Vagina (tissue), 2 donors: ENCODE results near the gene GPR17. TPM values are rescaled to one million over a fixed set of nuclear protein-coding genes. Genes with fewer than 3 reads are reported as not detected.

Experiments
- DNase-seq, 2 donors: peaks; one replicate each; pipeline ENCODE4 v3.0.0-alpha.2; 2017; ENCODE audit errors: extremely low spot score in 2 of 2
- H3K27ac ChIP-seq: fragments of 200-600 bp; sonication (generic); one replicate; pipeline ENCODE4 v1.5.1; 2019
- H3K27me3 ChIP-seq: fragments of 200-600 bp; sonication (generic); one replicate; pipeline ENCODE4 v1.5.1; 2019
- H3K36me3 ChIP-seq, 2 donors: fragments of 200-600 bp; sonication (generic); one replicate each; pipeline ENCODE4 v1.5.1; 2017 to 2019
- H3K4me1 ChIP-seq: fragments of 200-600 bp; sonication (generic); one replicate; pipeline ENCODE4 v1.5.1; 2019
- H3K4me3 ChIP-seq, 2 donors: fragments of 200-600 bp; sonication (generic); 1 replicate in 1 of 2; 2 replicates in 1 of 2; pipeline ENCODE4 v1.5.1; 2016 to 2019
- H3K9me3 ChIP-seq: fragments of 200-600 bp; sonication (generic); one replicate; pipeline ENCODE4 v1.5.1; 2019
- POLR2A ChIP-seq, 2 donors: fragments of 450-650 bp; IDR thresholded peaks; one replicate each; pipeline ENCODE4 v1.6.1; 2017; ENCODE audit warnings: antibody characterized with exemption in 2 of 2, mild to moderate bottlenecking in 2 of 2, moderate library complexity in 2 of 2
- POLR2AphosphoS5 ChIP-seq, 2 donors: sonication (generic); formaldehyde crosslinking; IDR thresholded peaks; one replicate each; pipeline ENCODE4 v1.9.0; 2017; ENCODE audit warnings: antibody characterized with exemption in 2 of 2, mild to moderate bottlenecking in 2 of 2, low read depth in 1 of 2; ENCODE audit not compliant: insufficient read depth in 1 of 2
- intact Hi-C: fragments of 100-400 bp; cut with DNase I; formaldehyde crosslinking; loops from one replicate; pipeline ENCODE4 v1.15.1; 2023
- total RNA-seq: library from RNA; depleted of rRNA; stranded (reverse); fragments of >200 nt; gene quantifications from one replicate; pipeline ENCODE4 v1.2.3, GENCODE V29; 2016
- TF ChIP-seq, protein P1 (sequence below), 3 experiments: fragments of 450-650 bp in 2 of 3; fragments of 200-600 bp in 1 of 3; sonication (generic) in 1 of 3; IDR thresholded peaks; one replicate each; pipeline ENCODE4 v1.5.1; 2017 to 2019; ENCODE audit warnings: antibody characterized with exemption in 3 of 3, mild to moderate bottlenecking in 2 of 3, moderate library complexity in 2 of 3

GPR17 gene
- total RNA-seq, 1 donor from 2014 or later = not detected

DNA sequence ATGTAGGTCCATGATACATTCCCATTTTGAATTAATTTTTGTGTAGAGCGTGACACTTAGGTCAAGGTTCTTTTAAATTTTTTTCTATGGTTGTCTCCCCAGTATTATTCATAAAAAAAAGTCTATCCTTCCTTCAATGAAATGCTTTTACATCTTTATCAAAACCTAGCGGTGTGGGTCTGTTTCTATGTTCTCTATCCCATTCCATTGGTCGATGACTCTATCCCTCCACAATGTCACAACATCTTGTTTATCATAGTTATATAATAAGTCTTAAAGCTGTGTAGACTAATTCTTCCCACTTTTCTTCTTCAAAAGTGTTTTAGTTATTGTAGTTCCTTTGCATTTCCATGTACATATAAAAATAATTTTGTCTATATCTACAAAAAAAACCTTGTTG lies 47.2 kb upstream of the GPR17 start:
- intact Hi-C loops = no loop called here
- H3K4me1 ChIP-seq = no peaks in the 10 kb centered on the region
- TF ChIP-seq POLR2AphosphoS5 (IDR thresholded peaks at IDR 0.05; ENCODE audit: insufficient read depth in 1 of 2, low read depth in 1 of 2) = no peak
- no peak for TF ChIP-seq POLR2A (IDR thresholded peaks at IDR 0.05)
- TF ChIP-seq, protein P1, sequence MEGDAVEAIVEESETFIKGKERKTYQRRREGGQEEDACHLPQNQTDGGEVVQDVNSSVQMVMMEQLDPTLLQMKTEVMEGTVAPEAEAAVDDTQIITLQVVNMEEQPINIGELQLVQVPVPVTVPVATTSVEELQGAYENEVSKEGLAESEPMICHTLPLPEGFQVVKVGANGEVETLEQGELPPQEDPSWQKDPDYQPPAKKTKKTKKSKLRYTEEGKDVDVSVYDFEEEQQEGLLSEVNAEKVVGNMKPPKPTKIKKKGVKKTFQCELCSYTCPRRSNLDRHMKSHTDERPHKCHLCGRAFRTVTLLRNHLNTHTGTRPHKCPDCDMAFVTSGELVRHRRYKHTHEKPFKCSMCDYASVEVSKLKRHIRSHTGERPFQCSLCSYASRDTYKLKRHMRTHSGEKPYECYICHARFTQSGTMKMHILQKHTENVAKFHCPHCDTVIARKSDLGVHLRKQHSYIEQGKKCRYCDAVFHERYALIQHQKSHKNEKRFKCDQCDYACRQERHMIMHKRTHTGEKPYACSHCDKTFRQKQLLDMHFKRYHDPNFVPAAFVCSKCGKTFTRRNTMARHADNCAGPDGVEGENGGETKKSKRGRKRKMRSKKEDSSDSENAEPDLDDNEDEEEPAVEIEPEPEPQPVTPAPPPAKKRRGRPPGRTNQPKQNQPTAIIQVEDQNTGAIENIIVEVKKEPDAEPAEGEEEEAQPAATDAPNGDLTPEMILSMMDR (IDR thresholded peaks at IDR 0.05) = no peak
- H3K27ac ChIP-seq = no peak overlapping the region
- H3K27me3 ChIP-seq = no peaks in the 10 kb centered on the region
- DNase-seq = no peak
- H3K4me3 ChIP-seq = no peak overlapping the region
- no peaks in the 10 kb centered on the region for H3K9me3 ChIP-seq
- H3K36me3 ChIP-seq = no peaks in the 10 kb centered on the region

DNA sequence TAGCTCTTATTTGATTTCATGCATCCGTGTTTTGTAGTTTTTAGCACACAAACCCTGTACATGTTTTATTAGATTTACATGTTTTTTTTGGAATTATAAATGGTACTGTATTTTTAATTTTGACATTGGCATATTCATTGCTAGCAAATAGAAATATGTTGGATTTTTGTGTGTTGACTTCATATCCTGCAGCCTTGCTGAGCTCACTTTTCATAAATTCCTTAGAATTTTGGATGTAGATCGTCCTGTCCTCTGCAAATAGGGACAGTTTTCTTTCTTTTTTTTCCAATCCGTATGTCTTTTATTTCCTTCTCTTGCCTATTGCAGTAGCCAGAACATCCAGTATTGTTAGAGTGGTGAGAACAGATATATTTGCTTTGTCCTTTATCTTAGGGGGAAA lies 46.7 kb upstream of the GPR17 start:
- H3K27me3 ChIP-seq = no peaks in the 10 kb centered on the region
- H3K9me3 ChIP-seq = no peaks in the 10 kb centered on the region
- no peaks in the 10 kb centered on the region for H3K36me3 ChIP-seq
- intact Hi-C loops = no loop called here
- no peak overlapping the region for H3K4me3 ChIP-seq
- TF ChIP-seq POLR2AphosphoS5 (IDR thresholded peaks at IDR 0.05; ENCODE audit: insufficient read depth in 1 of 2, low read depth in 1 of 2) (no peak), POLR2A (IDR thresholded peaks at IDR 0.05) (no peak)
- TF ChIP-seq, protein P1 (IDR thresholded peaks at IDR 0.05) = no peak
- DNase-seq = no peak
- H3K27ac ChIP-seq = no peak overlapping the region
- H3K4me1 ChIP-seq = no peaks in the 10 kb centered on the region

DNA sequence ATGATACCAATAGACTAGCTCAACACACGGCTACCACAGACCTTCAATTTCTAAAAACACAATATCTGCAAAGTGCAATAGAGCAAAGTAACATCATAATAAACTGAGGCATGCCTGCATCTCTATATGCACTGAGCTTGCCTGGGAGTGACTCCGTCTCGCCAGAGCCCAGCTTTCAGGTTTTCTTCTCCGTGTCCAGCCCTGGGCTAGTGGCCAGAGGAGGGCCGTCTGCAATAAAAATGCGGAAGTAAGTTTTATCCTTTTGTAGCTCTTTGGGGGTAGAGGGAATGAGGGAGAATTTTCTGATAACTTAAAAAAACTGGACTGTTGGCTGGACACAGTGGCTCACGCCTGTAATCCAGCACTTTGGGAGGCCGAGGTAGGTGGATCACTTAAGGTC lies 41.0 kb upstream of the GPR17 start:
- no peak for TF ChIP-seq POLR2AphosphoS5 (IDR thresholded peaks at IDR 0.05; ENCODE audit: insufficient read depth in 1 of 2, low read depth in 1 of 2)
- TF ChIP-seq, protein P1 (IDR thresholded peaks at IDR 0.05) = no peak
- TF ChIP-seq POLR2A (IDR thresholded peaks at IDR 0.05) = no peak
- no peaks in the 10 kb centered on the region for H3K9me3 ChIP-seq
- no peak overlapping the region for H3K27ac ChIP-seq
- no peak overlapping the region for H3K4me3 ChIP-seq
- no peaks in the 10 kb centered on the region for H3K36me3 ChIP-seq
- no peaks in the 10 kb centered on the region for H3K4me1 ChIP-seq
- no peak for DNase-seq
- no peaks in the 10 kb centered on the region for H3K27me3 ChIP-seq
- intact Hi-C loops = loop anchor here (10.0 kb wide), 1 partner anchor 1610 kb away; no protein-coding TSS in a partner anchor

DNA sequence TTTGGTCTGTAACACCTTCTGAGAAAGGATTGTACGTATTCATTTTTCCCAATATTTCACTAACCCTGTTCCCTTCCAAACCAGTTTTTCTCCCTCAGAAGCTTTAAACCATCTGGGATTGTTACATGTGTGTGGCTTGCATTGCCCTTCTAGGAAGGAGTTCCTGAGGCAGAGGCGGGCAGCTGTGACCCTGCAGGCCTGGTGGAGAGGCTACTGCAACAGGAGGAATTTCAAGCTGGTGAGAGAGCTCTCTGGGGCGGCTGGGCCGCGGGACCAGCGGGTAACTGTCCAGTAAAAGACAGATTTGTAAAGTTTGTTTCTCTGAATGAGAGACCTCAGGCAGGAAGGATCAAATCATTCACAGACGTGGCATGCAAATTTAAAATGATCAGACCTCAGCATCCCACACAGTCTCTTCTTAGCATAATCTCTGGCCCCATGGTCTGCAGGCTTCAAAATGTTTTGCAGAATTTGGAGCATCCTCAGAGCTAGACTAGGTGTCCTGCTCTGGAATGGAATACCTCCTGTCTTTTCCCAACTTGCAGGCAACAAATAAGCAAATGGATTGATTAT lies 40.2 kb upstream of the GPR17 start:
- TF ChIP-seq POLR2A (IDR thresholded peaks at IDR 0.05) (no peak), POLR2AphosphoS5 (IDR thresholded peaks at IDR 0.05; ENCODE audit: insufficient read depth in 1 of 2, low read depth in 1 of 2) (no peak)
- TF ChIP-seq, protein P1 (IDR thresholded peaks at IDR 0.05) = no peak
- no peaks in the 10 kb centered on the region for H3K9me3 ChIP-seq
- no peak overlapping the region for H3K27ac ChIP-seq
- no peak overlapping the region for H3K4me3 ChIP-seq
- intact Hi-C loops = loop anchor here (10.0 kb wide), 1 partner anchor 1611 kb away; no protein-coding TSS in a partner anchor
- H3K36me3 ChIP-seq = no peaks in the 10 kb centered on the region
- no peaks in the 10 kb centered on the region for H3K27me3 ChIP-seq
- no peaks in the 10 kb centered on the region for H3K4me1 ChIP-seq
- DNase-seq = no peak

DNA sequence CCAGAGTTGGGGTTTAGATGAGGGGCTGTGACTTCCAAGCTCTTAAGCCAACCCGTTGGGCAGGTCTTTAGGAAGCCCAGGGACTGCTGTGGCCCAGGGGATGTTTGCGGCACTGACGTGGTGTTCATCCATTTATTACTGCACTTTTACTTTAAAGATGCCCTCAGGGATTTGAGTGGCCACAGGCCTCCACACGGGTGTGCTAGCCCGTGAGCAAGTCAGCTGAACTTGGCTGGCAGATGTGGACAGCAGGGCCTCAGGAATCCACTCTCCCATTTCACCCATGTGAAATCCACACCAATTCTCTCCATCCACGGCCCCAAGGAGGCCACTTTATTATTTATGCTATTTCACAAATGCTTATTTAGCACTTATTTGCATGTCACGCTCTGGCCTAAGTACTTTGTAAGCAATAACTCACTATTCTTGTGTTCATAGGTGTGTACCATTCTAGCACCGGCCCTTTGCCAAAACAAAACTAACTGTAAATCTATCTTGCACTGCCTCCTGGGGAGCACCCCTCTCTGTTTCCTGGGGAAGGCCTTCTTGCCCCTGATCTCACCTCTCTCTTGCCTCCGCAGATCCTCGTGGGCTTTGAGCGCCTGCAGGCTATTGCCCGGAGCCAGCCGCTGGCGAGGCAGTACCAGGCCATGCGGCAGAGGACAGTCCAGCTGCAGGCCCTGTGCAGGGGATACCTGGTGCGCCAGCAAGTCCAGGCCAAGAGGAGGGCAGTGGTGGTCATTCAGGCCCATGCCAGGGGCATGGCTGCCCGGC lies 39.1 kb upstream of the GPR17 start:
- TF ChIP-seq POLR2AphosphoS5 (IDR thresholded peaks at IDR 0.05; ENCODE audit: insufficient read depth in 1 of 2, low read depth in 1 of 2) (no peak), POLR2A (IDR thresholded peaks at IDR 0.05) (no peak)
- TF ChIP-seq, protein P1 (IDR thresholded peaks at IDR 0.05) = no peak
- intact Hi-C loops = loop anchor here (10.0 kb wide), 1 partner anchor 1612 kb away; no protein-coding TSS in a partner anchor
- no peaks in the 10 kb centered on the region for H3K27me3 ChIP-seq
- no peak overlapping the region for H3K27ac ChIP-seq
- no peaks in the 10 kb centered on the region for H3K4me1 ChIP-seq
- no peak for DNase-seq
- no peaks in the 10 kb centered on the region for H3K36me3 ChIP-seq
- no peaks in the 10 kb centered on the region for H3K9me3 ChIP-seq
- no peak overlapping the region for H3K4me3 ChIP-seq
